ENCODE results near the gene PGAM5.

GRCh38 chr12:132710043-132710404 lies 618 bp upstream of the PGAM5 start:
- TF ChIP-seq CTCF (IDR thresholded peaks at IDR 0.05; ENCODE audit: insufficient read depth, low read length, poor library complexity, severe bottlenecking) = no peak
- TF ChIP-seq EZH2phosphoT487 (conservative IDR thresholded peaks at IDR 0.05; ENCODE audit: low read length) = no peak

All from SU-DHL-6 (cell line).